A673 (cell line): ENCODE measurements around the gene C10orf88.

ENCODE experiments used
- CTCF ChIP-seq: fragments of 300-800, 200-600 bp; sonication (generic); conservative IDR thresholded peaks from 2 replicates; pipeline ENCODE4 v1.5.1; 2017; ENCODE audit warnings: low read depth, mild to moderate bottlenecking, antibody characterized with exemption, low read length, moderate library complexity, mixed read lengths
- EZH2 ChIP-seq: fragments of 200-600 bp; sonication (generic); IDR thresholded peaks from 2 replicates; pipeline ENCODE4 v1.6.1; 2017; ENCODE audit warnings: borderline replicate concordance, low read depth, mild to moderate bottlenecking, mixed read lengths, antibody characterized with exemption, low read length; ENCODE audit not compliant: poor library complexity, severe bottlenecking

- TF ChIP-seq CTCF (no peak), EZH2 (no peak)
These were observed 41.9 kb upstream of the C10orf88 start for GRCh38 chr10:122995936-122996335.
